Measurements from ENCODE around the gene HNRNPC.
"Not testable (repeated sequence)": the region's sequence is repeated elsewhere in the genome, so short reads cannot be mapped to it uniquely, and the experiment has no call there.

The HNRNPC gene

DNA sequence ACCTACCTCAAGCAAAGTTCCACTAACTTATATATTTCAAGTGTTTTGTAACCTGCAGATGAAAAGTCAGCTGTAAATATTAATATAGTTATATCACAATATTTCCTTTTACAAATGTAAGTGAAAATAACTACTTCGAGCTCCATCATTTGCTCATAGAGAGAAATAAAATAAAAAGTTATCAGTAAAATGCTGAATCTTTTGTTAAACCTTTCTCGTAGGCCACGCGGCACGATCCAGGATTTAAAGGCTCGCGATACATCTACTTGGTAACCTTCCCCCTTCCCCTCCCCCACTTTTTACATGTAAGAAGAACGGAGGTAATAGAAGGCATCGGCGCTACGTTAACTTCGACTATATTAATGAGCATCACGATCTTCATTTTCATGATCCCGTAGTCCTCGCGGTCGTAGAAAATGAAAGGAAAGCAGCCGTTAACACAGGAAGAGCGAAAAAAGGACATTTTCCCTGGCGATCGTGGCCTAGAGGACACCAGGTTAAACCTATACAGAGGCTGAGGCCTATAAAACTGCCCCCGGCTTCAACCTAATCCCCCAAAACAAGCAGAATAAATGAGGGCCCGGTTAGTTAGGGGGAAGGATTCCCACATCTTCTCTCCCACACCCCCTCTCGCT, 508 bp downstream of the HNRNPC start:
- peak; percentile 39 to 40 for DNase-seq

DNA sequence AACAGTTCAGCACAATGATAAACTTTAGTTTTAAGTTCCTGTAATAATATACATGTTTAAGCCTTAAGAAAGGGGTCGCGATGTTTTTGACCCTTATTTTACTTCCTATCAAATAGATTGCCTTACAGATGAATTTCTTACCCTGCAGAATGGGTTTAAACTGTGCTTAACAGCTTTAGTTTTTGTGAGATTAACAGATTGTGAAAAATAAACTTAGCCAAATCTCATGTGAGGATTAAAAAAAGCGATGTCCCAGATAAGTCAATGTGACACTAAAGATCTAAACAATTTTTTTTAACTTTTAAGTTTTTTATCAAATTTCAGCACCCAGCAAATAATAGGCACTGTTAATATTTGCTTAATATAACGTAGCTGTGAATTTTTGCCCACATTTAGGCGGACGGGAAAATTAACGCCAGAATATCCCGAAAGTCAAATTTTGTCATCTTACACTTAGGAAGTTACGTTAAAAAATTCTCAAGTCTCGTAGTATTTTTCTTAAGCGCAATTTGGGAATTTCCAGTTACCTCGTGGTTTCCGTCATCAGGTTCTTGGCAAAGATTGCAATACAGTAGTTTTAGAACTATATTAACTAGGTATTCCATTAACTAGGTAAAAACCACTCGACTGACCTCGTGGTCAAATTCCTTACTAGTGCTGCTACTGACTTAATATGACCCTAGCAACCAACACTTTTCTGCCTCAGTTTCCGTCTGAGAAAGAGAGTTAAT, 1.2 kb downstream of the HNRNPC start:
- peak in 1 of 2 donors; percentile 24 for DNase-seq

DNA sequence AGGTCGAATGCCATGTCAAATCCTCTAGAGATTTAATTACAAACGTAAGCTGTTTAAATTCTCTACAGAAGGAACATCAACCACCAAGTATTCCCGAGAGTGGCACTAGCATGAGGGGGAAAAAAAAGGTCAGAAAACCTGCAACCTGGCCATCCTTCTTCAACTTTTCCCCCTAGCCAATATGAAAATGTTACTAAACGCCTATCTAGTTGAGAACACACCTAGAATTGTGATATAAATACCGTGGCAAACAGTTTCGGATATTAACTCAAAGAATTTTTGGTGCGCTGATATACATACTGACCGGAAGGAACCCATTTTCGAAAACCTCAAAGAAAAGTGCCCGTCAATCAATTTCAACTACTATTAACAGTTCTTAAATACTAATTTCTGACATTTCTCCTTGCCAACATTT, 1.8 kb downstream of the HNRNPC start:
- DNase-seq: no peak

DNA sequence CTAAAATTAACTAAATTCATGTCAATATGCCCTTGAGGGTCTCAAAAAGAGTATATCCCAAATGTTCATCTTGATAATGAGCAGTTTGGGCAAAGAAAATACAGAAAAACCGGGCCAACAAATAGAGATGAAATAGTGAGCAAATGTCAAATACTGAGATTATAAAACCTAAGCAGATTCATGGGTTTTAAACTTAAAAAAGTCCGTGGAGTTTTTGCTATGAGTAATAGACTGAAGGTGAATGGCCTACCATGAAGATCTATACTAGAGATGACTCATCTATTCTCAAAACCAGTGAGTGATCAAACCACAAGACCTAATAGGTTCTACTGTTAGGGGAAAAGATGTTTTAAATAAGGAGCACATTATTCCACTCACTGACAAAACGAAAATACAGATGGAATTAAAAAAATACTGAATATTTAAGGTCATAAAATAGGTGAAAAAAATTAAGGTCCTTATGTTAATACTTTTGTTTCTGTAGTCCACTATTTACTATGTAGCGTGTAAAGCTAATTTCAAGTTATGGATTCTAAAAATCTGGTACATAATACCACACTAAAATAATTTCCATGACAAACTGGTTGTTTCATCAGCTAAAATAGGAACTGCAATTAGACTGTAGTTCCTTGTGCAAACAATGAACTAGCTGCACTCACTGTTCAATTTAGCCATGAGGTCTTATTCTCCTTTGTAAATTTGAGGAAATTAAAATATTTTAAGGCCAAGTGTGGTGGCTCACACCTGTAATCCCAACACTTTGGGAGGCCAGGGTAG, 5.0 kb downstream of the HNRNPC start:
- DNase-seq: no peak

DNA sequence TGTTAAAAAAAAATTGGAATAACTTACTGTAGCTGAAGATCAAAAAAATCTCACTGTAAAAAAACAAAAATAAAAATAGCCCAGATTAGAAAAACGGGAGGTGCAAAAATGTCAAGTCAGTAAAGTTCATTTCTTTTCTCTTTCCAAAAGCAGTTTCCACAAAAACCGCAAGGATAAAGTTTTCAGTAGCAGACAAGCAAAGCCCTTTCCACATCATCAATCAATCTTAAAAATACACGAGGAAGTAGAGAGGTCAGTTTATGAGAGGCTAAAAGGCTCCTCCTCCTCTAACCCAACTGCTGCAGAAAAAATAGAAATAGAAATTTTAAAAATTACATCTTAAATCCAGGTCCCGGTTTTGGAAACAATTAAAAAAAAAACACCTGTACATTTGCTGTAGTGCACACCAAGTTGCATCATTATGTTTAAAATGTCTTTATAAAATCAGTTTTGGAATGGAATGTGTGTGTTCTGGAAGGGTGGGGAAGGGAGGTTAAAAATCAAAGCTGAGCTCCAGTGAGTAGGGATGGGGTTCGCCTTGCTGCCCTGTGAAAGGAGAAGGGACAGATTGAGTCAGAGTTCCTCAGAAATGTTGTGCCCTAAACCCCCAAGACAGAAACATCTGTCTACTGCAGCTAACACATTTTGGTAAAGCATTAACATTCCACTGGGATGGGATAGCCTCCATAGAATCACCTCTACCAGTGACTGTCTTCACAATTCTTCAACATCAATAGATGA, 5.8 kb downstream of the HNRNPC start:
- DNase-seq: peak in 1 of 2 donors; percentile 22

DNA sequence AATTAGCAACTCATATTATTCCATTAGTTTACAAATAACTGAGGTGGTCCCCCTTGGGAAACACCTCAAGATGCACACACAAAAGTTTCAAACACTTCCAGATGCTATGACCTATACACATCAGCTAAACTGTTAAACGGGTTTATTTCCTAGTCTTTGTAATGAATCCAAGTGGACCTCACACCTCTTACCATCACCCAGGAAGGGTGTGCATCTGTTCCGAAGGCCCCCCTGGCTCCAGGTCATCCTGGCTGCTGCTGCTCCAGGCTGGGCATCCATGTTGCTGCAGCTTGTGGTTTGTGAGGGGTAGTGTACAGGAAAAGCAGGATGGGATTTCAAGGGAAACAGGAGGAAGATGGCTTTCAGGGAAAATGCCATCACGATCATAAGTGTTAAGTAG, 6.8 kb downstream of the HNRNPC start:
- no peak for DNase-seq

DNA sequence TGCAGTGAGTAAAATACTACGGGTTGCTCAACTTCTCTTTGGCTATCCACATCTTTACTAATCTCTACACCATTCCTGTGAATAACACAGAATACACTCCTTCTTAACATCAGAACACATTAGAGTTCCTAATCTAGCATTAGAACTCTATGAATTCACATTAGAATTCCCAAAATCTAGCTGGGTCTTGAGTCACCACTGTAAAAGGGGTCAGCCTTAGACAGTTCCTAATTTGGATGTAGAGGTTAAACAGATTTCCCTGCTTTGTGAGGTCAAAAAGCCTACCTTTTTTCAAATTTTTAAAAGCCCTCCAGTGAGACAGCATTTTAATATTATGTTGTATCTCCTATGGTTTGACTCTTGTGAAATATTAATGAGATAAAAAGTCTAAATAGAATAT, 7.4 kb downstream of the HNRNPC start:
- DNase-seq: no peak

DNA sequence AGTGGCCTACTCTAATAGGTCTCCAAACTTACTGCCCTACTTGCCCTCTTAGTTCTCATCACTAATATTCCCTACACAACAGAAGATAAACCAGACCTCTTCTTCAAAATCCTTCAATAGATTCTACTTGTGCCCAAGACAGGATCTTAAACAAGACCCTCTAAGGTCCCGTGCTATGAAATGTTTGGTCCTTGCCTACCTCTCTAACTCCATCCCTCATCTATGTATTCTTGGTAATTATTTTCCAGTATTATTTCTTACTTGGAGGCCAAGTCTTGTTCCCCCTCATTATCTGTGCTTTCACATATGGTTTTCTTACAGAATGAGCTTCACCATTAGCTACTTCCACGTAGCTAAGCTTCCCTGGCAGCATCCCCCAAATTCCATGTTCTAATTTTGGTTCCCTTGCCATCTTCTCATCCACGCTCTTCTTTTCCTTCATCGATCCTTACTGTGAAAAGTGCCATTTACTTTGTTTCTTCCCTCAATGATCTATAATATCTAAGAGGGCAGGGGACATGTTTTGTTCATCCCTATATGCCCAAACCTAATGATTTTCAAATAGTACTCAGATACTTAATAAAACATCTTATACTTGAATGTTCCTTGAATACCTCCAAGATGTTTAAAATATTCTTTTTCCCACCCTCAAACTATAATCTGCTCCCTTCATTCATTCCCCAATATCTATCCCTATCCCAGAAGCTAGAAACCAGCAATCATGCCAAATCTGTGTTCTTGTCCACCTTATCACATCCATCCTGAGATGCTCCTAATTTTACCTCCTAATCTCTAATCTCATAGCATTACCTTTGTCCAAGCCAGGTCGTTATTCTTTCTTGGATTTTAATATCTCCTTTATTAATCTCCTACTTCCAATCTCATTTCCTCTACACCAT, 10.1 kb downstream of the HNRNPC start:
- DNase-seq: no peak

DNA sequence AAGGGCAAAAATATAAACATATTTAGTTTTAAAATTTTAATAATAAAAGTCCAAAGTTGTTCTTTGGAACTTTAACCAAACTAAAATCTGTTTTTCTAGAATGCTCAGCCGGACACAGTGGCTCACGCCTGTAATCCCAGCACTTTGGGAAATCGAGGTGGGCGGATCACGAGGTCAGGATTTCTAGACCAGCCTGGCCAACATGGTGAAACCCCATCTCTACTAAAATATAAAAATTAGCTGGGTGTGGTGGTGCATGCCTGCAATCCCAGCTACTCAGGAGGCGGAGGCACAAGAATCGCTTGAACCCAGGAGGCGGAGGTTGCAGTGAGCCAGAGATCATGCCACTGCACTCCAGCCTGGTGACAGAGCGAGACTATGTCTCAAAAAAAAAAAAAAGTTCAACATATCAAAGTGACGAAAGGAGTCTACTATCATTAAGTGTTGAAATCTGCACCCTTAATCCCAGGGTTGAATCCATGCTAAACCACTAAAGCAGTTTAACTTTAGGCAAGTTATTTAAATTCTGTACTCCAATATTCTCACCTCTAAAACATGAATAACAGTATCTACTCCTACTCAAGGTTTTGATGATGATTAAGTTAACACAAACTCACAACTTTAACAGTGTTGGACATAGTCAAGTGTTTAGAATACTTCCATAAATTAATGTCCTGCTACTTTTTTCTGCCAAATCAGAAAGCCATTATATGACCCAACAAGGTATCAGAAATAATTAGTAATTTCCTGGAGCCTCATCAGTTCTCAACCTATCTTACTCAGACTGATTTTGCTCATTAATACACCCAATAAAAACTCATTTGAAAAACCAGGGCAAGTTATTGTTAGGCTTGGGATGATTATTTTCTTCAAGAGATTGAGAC, 11.0 kb downstream of the HNRNPC start:
- no peak for DNase-seq

DNA sequence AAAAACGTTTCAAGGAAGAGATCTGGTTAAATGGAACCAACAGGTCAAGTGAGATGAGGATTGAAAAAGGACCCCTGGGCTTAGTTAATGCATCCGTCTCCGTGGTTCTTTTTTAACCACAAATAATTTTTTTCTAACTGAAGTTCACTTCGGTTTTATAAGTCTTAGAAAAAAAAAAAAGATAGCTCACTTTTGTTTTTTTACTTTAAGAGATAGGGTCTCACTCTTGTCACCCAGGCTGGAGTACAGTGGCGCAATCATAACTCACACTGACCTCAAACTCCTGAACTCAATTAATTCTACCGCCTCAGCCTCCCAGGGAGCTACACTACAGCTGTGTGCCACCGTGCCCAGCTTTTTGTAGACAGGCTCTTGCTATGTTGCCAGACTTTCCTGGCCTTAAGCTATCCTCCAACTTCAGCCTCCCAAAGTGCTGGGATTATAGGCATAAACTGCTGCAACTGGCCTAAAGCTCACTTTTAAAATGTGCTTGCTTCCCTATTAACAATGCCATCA, 11.8 kb downstream of the HNRNPC start:
- no peak for DNase-seq

DNA sequence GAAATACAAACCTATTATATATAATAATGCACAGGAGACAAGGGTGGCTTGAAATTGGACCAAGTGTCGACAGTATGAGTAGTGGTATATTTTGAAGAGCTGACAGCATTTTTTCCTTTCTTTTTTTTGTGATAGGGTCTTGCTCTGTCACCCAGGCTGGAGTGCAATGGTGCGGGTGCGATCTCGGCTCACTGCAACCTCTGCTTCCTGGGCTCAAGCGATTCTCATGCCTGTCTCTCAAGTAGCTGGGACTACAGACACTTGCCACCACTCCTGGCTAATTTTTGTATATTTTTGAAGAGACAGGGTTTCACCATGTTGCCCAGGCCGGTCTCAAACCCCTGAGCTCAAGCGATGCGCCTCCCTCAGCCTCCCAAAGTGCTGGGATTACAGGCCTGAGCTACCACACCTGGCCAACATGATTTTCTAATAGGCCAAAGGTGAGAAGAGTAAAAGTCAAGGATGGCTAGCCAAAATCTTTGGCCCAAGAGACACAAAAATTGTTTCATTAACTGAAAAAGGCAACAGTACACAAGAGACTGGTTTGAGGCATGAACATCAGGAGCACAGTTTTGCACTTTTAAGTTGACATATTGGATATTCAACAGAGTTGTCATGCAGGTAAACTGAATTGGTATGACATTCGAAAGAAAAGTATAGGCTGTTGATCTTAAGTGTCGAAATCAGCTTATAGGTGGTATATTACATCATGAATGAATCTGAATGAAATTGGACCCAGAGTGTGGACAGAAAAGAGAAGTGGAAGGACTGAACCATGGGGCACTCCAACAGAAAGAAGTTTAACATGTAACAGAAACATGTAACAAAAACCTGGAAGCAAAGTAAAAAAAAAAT, 12.5 kb downstream of the HNRNPC start:
- no peak for DNase-seq

DNA sequence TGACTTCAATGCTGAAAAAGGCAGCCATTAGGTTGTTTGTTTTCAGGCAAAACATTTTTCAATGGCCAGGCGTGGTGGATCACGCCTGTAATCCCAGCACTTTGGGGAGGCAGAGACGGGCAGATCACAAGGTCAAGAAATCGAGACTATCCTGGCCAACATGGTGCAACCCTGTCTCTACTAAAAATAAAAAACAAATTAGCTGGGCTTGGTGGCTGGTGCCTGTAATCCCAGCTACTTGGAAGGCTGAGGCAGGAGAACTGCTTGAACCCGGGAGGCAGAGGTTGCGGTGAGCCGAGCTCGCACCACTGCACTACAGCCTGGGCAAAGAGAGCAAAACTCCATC, 13.2 kb downstream of the HNRNPC start:
- not testable (repeated sequence) for DNase-seq

DNA sequence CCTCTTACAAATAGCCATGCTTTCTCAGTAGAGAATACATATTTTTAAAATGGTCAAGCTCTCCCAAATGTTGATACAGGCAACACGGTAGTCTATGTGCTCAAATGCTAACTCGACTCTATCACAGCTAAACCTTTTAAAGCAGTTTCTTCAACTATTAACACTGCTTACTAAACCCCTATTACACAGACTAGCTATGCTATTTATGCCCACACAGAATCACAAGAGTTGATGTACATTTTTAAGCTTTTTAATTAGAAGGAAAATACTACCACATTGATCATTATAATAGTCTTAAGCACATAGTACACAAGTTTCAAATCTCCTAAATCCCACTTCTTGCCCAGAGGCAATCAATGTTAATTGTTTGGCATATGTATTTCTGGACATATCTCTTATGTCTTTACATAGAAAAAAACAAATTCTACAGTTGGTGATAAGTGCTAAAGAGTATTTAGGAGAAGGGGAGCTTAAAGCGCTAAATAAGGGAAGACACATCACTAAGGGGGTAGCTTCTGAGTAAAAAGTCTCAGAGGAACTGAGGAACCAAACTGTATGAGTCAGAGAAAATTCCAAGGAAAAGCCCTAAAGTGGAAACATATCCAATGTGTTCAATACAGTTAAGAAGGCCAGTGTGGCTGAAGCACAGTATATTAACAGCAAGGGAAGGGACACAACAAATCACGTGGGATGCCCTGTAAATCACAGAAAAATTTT, 13.7 kb downstream of the HNRNPC start:
- DNase-seq: no peak

DNA sequence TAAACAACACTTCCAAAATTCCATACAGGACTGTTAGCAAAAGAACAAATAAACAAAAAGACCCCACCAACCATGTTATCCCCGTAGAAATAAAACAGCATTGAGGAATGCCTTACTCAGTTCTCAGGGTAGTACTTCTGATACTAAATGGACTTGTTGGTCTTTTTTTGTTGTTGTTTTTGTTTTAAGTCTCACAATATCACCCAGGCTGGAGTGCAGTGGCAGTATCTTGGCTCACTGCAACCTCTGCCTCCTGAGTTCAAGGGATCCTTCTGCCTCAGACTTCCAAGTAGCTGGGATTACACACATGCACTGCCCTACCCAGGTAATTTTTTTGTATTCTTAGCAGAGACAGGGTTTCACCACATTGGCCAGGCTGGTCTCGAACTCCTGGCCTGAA, 17.1 kb downstream of the HNRNPC start:
- DNase-seq: no peak

DNA sequence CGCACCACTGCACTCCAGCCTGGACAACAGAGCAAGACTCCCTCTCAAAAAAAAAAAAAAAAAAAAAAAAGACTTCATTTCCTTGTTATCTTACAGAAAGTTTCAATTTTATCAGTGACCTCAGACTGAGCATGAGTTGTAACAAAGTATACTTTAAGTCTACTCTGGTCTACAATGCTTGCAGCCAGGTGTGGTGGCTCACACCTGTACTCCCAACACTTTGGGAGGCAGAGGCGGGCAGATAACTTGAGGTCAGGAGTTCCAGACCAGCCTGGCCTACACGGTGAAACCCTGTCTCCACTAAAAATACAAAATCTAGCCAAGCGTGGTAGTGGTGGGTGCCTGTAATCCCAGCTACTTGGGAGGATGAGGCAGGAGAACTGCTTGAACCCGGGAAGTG, 18.0 kb downstream of the HNRNPC start:
- DNase-seq: no peak

DNA sequence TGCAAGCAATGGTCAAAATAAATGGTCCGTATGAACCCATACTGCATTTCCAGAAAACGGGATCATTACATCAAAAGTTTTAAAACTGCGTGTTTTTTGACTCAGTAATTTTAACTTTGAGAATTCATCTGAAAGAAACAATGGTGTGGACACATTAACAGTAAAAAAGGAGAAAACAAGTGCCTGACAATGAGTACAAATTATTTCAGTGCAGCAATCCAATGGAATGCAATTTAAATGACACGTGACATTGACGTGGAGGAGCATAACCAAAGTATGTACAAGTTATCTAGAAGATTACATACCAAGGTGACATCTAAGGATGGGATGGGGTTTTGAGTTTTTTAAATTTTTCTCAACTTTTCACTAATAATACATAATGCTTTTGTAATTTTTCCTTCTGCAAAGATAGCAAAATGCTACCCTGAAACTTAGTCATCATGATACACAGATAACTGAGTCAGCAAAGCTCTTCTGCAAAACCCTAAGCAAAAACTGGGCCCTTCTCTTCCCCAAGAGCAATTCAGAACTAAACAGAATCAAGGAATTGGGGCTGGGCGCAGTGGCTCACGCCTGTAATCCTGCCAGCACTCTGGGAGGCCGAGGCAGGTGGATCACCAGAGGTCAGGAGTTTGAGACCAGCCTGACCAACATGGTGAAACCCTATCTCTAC, 20.4 kb downstream of the HNRNPC start:
- no peak for DNase-seq

DNA sequence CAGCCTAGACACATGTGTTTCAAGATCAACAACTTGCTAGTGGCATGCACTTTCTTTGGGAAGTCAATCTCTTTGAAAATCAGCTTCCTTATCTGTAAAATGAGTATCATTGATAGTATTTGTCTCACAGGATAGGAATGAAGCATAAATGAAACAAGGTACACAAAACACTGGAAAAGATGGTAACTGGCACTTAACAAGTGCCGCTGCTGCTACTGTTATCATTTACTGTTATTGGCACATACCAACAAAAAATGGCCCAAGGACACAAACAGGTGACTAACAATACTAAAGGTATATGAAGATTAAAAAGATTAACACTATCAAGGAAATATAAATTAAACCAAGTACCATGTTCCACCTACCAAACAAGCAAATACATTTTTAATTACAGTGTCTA, 20.9 kb downstream of the HNRNPC start:
- no peak for DNase-seq

DNA sequence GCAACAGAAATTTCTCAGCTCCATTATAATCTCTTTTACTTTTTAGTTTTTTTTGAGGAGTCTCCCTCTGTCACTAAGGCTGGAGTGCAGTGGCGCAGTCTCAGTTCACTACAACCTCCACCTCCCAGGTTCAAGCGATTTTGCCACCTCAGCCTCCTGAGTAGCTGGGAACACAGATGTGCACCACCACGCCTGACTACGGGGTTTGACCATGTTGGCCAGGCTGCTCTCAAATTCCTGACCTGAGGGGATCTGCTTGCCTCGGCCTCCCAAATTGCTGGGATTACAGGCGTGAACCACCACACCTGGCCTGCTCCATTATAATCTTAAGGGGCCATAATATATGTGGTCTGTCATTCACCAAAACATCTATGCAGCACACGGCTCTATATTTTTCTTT, 23.4 kb downstream of the HNRNPC start:
- DNase-seq: no peak

DNA sequence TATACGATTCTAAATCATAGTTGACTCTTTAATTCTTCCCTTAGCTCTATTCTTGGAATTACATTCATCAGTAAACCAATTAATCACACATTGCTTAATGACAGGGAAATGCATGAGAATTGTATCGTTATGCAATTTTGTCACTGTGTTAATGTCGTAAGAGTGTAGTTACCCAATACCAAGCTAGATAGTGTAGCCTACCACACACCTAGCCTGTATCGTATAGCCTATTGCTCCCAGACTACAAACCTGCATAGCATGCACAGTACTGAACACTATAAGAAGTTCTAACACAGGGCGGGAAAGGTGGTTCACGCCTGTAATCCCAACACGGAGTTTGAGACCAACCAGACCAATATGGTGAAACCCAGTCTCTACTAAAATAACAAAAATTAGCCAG, 24.7 kb downstream of the HNRNPC start:
- no peak for DNase-seq
